Activated naive CD4-positive, alpha-beta T cell treated with anti-CD3 and anti-CD28 coated beads, Interleukin-2, amount 50 U/mL, for 16 hours (primary cell): ENCODE data around the gene C3.
A peak's percentile ranks its signal among the peaks of the same experiment; 100 is the strongest.
"Not testable (repeated sequence)": the region's sequence is repeated elsewhere in the genome, so short reads cannot be mapped to it uniquely, and the experiment has no call there.

Experiments
- DNase-seq: peaks from one replicate; pipeline ENCODE4 v3.0.0-alpha.2; 2020

C3 gene

DNA sequence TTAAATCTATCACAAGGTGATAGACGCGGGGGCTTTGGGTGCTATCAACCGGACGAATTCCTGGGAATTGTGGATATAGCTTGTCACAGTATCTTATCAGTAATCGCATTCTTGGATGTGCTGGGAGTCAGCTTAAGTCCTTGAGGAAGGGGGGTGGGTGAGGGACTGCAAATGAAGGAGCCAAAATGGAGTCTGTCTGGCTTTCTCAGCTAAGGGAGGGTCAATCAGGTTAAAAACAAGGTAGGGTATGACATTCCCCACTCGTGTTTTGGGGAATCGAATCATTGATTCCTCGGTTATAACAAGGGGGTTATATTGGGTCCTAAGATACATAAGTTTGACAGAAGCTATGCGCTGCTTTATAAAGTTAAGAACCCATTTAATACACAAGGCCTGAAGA lies 64.1 kb downstream of the C3 start:
- DNase-seq, result not testable (repeated sequence)

DNA sequence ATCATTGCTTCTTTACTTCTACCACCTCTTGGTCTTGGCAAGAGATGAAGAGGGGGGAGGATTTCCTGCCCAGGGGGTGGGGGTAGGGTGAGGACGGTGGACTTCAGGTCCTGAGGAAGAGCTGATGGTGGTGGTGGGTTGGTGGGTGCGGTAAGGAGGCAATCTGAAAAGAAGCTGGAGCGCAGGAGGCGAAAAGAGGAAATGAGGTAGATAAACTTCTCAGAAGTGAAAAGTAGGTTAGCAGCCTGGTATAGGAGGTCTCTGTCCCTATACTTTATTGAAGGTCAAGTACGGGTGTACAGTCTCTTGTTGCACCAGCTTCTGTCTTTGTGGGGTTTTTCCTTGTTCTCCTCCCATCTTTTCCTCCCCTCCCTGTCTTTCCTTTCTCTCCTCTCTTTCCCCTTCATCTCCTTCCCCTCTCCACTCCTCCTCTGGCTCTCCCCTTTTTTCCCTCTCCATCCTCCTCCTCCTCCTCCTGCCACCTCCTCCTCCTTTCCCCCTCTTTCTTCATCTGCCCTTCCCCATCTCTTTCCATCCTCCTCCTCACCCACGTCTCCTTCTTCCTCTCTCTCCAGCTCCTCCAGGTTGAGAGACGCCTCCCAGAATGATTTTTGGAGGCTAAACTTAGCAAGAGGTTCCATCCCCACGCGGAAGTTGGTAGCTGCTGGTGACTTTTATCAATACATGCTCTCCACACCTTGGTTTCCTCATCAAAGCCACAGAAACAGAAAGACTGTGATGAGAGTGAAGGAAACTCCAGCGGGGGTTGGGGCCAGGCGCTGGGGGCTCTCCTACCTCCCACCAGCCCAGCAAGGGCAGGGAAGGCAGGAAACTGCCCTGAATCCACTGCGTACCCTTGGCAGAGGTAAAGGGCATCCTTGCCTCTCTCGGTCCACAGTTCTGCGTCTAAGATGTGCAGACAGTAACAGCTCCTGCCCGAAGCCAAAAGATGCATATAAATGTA lies 65.8 kb downstream of the C3 start:
- peak; percentile 57 for DNase-seq

DNA sequence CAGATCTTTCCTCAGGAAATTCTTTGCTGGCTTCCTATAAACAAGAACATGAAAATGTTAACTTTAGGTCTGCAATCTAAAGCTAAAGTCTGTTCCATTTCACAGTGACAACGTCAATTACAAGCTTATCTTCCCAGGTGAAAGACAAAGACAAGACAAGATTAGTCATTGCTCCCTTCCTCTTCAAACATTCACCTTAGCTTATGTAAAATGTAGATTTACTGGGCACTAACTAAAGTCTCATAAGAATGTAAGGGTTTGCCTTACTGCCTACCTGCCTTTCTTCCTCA lies 67.7 kb downstream of the C3 start:
- DNase-seq, result no peak

DNA sequence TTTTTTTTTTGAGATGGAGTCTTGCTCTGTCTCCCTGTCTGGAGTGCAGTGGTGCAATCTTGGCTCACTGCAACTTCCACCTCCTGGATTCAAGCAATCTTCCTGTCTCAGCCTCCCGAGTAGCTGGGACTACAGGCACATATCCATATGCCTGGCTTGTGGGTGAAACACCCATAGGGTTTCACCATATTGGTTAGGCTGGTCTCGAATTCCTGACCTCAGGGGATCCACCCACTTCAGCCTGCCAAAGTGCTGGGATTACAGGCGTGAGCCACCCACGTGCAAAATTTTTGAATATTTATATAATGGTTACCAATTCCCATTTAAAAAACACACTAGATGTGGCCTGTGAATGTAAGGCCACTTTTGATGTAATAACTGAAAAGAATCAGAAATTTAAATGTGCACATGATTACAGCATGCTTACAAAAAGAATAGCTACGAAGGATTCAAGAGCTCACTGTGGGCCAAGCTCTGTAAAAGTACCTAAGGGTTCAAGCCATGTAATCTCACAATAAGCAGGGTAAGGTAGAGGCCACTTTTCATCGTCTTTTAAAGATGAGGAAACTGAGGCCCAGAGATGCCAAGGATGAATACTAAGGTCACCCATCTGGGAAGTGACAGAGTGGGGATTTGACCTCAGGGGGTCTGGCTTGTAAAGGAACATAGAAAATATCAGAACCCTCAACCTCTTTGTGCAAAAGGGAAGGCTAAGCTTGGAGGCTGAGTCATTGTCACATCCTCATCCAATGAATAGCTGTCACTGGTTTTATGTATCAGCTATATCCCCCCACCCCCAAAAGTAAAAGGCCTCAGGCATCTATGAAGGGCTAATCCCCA lies 68.3 kb downstream of the C3 start:
- DNase-seq, result no peak

DNA sequence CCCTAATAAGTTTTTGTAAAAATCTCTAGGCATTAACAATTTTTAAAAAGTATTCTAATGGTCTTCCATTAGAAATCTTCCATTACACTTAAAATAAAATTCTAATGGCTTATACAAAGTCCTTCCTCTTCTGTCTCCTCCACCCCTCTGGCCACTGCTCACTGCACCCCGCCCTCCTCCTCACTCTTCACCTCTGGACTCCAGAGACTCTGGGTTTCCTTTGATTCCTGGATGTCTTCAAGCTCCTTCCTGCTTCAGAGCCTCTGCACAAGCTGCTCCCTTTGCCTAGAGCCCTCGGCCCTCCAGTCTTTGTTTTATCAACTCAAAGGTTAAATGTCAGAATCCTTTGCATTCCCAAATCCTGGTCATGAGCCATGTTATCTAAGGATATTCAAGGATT lies 71.3 kb downstream of the C3 start:
- DNase-seq, result no peak

DNA sequence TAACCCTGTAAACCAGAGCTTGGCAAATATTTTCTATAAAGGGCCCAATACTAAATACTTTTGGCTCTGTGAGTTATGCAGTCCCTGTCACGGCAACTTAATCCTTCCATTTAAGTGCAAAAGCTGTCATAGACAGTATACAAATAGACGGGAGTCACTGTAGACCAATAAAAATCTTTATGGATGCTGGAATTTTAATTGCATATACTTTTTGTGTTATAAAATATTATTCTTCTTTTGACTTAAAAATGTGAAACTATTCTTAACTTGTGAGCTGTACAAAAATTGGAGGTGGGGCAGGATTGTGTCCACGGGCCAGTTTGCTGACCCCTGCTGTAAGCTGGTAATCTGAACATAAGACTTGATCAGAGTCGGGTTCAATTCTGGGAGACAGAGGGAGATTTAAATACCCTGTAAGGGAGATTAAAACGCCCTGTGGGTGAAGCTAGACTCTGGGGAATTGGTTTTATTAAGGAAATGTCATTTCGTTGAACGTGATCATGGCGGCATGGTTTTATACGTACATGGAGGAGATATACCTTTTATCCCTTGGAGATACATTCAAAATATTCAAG lies 72.2 kb downstream of the C3 start:
- DNase-seq, result no peak

DNA sequence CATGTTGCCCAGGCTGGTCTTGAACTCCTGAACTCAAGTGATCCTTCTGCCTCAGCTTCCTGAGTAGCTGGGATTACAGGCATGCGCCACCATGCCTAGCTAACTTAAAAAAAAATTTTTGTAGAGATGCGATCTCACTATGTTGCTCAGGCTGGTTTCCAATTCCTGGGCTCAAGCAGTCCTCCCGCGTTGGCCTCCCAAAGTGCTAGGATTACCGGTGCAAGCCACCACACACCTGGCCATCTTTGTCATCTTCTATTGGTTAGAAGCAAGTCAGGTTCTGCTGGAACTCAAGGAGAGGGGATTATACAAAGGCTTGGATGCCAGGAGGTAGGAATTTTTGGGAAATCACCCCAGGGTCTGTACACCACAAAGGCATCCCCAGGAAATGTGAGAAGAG lies 75.7 kb downstream of the C3 start:
- no peak for DNase-seq

DNA sequence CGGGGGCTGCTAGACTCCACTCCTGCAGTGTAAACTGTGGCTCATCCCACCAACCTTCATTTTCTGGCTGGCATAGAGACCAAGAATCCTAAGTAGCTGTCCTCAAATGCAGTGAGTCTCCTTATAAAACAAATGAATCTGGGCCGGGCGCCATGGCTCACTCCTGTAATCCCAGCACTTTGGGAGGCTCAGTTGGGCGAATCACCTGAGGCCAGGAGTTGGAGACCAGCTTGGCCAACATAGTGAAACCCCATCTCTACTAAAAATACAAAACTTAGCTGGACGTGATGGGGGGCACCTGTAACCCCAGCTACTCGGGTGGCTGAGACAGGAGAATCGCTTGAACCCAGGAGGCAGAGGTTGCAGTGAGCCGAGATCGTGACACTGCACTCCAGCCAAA lies 80.1 kb downstream of the C3 start:
- not testable (repeated sequence) for DNase-seq

DNA sequence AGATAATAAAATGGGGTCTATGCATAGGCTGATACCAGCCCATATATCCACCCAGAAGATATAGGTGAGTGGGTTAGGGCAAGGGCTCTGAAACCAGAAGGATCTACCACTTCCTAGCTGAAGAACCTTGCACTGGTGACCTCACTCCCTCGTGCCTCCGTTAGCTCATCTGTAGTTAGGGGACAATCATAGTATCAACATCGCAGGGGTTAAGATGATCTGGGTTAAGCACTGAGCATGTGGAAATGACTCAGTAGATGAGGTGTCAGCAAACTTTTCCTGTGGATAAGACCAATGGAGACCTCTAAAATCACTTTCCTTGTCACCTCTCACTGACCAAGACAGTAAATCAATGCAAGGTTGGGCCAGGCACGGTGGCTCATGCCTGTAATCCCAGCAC lies 81.0 kb downstream of the C3 start:
- no peak for DNase-seq

DNA sequence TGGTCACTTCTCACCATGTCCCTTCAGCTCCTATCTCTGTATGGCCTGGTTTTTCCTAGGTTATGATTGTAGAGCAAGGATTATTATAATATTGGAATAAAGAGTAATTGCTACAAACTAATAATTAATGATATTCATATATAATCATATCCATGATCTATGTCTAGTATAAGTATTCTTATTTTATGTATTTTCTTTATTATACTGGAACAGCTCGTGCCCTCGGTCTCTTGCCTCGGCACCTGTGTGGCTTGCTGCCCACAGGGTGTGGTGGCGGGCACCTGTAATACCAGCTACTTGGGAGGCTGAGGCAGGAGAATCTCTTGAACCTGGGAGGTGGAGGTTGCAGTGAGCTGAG lies 87.0 kb downstream of the C3 start:
- DNase-seq, result not testable (repeated sequence)

DNA sequence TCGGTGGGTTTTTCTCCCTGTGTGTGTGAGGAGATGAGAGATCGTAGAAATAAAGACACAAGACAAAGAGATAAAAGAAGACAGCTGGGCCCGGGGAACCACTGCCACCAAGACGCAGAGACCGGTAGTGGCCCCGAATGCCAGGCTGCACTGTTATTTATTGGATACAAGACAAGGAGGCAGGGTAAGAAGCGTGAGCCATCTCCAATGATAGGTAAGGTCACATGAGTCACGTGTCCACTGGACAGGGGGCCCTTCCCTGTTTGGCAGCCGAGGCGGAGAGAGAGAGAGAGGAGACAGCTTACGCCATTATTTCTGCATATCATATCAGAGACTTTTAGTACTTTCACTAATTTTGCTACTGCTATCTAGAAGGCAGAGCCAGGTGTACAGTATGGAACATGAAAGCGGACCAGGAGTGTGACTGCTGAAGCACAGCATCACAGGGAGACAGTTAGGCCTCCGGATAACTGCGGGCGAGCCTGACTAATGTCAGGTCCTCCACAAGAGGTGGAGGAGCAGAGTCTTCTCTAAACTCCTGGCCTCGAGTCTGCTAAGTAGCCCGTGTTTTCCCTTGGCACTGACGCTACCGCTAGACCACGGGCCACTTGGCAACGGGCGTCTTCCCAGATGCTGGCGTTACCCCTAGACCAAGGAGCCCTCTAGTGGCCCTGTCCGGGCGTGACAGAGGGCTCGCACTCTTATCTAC lies 87.5 kb downstream of the C3 start:
- peak; percentile 47 for DNase-seq

DNA sequence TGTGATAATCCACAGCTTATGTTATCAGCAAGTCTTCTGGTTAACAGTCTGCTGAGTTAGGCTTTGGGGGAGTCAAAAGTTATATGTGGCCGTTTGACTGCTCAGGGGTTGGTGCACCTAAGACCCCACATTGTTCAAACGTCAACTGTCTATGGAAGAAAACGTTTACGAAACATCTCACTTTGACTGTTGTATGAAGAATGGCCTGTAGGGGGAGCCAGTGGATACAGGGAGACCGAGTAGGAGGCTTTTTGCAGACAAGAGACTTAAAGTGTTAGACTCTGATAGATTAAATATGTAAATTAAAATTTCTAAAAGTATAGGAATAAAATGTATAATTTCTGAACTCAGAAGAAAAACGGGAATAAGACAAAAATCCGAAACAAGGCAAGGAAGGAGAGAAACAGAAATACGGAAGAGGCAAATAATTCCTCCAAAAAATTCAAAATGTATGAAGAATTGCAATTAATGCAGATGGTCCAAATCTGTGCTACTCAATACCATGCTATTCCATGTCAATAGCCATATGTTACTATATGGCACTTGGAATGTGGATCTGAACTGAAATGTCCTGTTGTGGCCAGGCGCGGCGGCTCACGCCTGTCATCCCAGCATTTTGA lies 88.3 kb downstream of the C3 start:
- peak; percentile 74 for DNase-seq
